ENCODE measurements around the gene GGACT. TPM values are rescaled to one million over a fixed set of nuclear protein-coding genes. Genes with fewer than 3 reads are reported as not detected.

The GGACT gene
- total RNA-seq, 1 donor from 2014 or later: 4.7 TPM

- H3K4me1 ChIP-seq: peaks cover 6% of the 10 kb centered on the region
- no peaks in the 10 kb centered on the region for H3K9me3 ChIP-seq
- no peak overlapping the region for H3K4me3 ChIP-seq
- H3K27ac ChIP-seq: no peak overlapping the region
- H3K36me3 ChIP-seq: no peaks in the 10 kb centered on the region
- H3K27me3 ChIP-seq: no peaks in the 10 kb centered on the region
- no peak for DNase-seq (ENCODE audit: extremely low spot score in 2 of 2)
- TF ChIP-seq POLR2A (IDR thresholded peaks at IDR 0.05) (no peak), POLR2AphosphoS5 (IDR thresholded peaks at IDR 0.05; ENCODE audit: insufficient read depth in 1 of 2, low read depth in 1 of 2) (no peak)
- TF ChIP-seq, protein P1, sequence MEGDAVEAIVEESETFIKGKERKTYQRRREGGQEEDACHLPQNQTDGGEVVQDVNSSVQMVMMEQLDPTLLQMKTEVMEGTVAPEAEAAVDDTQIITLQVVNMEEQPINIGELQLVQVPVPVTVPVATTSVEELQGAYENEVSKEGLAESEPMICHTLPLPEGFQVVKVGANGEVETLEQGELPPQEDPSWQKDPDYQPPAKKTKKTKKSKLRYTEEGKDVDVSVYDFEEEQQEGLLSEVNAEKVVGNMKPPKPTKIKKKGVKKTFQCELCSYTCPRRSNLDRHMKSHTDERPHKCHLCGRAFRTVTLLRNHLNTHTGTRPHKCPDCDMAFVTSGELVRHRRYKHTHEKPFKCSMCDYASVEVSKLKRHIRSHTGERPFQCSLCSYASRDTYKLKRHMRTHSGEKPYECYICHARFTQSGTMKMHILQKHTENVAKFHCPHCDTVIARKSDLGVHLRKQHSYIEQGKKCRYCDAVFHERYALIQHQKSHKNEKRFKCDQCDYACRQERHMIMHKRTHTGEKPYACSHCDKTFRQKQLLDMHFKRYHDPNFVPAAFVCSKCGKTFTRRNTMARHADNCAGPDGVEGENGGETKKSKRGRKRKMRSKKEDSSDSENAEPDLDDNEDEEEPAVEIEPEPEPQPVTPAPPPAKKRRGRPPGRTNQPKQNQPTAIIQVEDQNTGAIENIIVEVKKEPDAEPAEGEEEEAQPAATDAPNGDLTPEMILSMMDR (IDR thresholded peaks at IDR 0.05): no peak
- intact Hi-C loops (cut with DNase I): no loop called here
These were observed 23.3 kb downstream of the GGACT start for GRCh38 chr13:100565286-100565685.

- Histone ChIP-seq H3K9me3 (no peaks in the 10 kb centered on the region), H3K36me3 (no peaks in the 10 kb centered on the region), H3K27me3 (no peaks in the 10 kb centered on the region), H3K27ac (no peak overlapping the region), H3K4me3 (no peak overlapping the region), H3K4me1 (peaks cover 10% of the 10 kb centered on the region)
- TF ChIP-seq POLR2A (IDR thresholded peaks at IDR 0.05) (no peak), POLR2AphosphoS5 (IDR thresholded peaks at IDR 0.05; ENCODE audit: insufficient read depth in 1 of 2, low read depth in 1 of 2) (no peak)
- TF ChIP-seq, protein P1 (IDR thresholded peaks at IDR 0.05): no peak
- intact Hi-C loops (cut with DNase I): no loop called here
- peak in 1 of 2 donors; percentile 46 for DNase-seq (ENCODE audit: extremely low spot score in 2 of 2)
These were observed 24.0 kb downstream of the GGACT start for GRCh38 chr13:100564444-100565223.

DNA sequence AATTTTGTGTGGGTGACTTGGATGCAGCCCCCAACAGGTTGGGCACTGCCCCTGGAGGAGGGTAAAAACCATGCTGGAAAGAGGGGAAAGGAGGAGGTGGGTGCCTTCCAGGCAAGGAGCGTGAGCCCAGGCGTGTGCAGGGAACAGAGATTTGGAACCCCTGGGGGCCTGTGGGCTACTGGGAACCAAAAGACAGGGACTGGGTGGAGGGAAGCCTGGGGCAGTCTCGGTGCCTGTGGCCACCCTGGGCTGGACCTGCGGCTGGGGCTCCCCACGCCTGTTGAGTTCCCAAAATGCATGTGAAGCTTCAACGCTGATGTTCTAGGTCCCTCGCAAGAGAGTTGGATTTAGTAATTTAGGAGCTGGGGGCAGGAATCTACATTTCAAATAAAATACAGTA, 24.8 kb downstream of the GGACT start:
- peak in 1 of 2 donors; percentile 74 for DNase-seq (ENCODE audit: extremely low spot score in 2 of 2)
- no peaks in the 10 kb centered on the region for H3K9me3 ChIP-seq
- no peak overlapping the region for H3K27ac ChIP-seq
- H3K36me3 ChIP-seq: no peaks in the 10 kb centered on the region
- H3K27me3 ChIP-seq: no peaks in the 10 kb centered on the region
- intact Hi-C loops (cut with DNase I): no loop called here
- TF ChIP-seq POLR2A (IDR thresholded peaks at IDR 0.05) (no peak), POLR2AphosphoS5 (IDR thresholded peaks at IDR 0.05; ENCODE audit: insufficient read depth in 1 of 2, low read depth in 1 of 2) (no peak)
- TF ChIP-seq, protein P1 (IDR thresholded peaks at IDR 0.05): no peak
- H3K4me1 ChIP-seq: peaks cover 10% of the 10 kb centered on the region
- no peak overlapping the region for H3K4me3 ChIP-seq

DNA sequence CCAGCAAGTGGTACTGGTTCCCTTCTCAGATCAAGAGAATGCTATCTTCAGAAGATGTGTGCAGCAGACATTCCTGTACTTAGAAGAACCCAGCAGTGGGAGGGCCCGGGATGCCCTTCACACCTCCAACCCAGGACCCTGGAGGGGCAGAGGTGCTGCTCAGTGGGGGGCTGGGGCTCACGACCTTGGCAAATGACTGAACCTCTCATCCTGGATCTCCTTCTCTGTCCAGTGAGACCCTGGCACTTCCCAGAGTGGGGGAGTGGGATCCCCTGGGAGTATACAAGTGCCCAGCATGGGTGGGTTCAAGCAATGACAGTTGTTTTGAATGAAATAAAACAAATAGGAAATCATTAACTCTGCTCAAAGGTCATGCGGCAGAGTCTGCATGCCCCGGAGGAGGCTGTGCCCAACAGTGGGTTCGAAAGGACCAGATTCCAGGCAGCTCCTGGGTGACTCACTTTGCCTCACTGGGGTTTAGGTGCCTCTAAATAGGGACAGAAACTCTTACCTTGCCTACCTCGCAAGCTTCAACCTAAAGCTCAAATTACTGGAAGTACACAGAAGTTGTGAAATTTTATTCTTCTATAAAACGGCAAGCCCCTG, 26.9 kb downstream of the GGACT start:
- Histone ChIP-seq H3K4me1 (peaks cover 10% of the 10 kb centered on the region), H3K4me3 (no peak overlapping the region), H3K36me3 (no peaks in the 10 kb centered on the region), H3K27ac (peak overlapping the region; percentile 53), H3K27me3 (no peaks in the 10 kb centered on the region), H3K9me3 (no peaks in the 10 kb centered on the region)
- TF ChIP-seq, protein P1 (IDR thresholded peaks at IDR 0.05): no peak
- TF ChIP-seq POLR2AphosphoS5 (IDR thresholded peaks at IDR 0.05; ENCODE audit: insufficient read depth in 1 of 2, low read depth in 1 of 2) (no peak), POLR2A (IDR thresholded peaks at IDR 0.05) (no peak)
- intact Hi-C loops (cut with DNase I): no loop called here
- peak in 1 of 2 donors; percentile 85 for DNase-seq (ENCODE audit: extremely low spot score in 2 of 2)

GRCh38 chr13:100561158-100561499, 27.5 kb downstream of the GGACT start:
- Histone ChIP-seq H3K27me3 (no peaks in the 10 kb centered on the region), H3K27ac (peak overlapping the region; percentile 53)

More at GRCh38 chr13:100561158-100561499, 27.5 kb downstream of the GGACT start:
- Histone ChIP-seq H3K9me3 (no peaks in the 10 kb centered on the region), H3K4me1 (peaks cover 10% of the 10 kb centered on the region), H3K4me3 (no peak overlapping the region), H3K36me3 (no peaks in the 10 kb centered on the region)
- intact Hi-C loops (cut with DNase I): no loop called here
- TF ChIP-seq POLR2A (IDR thresholded peaks at IDR 0.05) (no peak), POLR2AphosphoS5 (IDR thresholded peaks at IDR 0.05; ENCODE audit: insufficient read depth in 1 of 2, low read depth in 1 of 2) (no peak)
- TF ChIP-seq, protein P1 (IDR thresholded peaks at IDR 0.05): no peak
- no peak for DNase-seq (ENCODE audit: extremely low spot score in 2 of 2)

All from vagina (tissue), 2 donors.